A549 (cell line): Measurements from ENCODE around the gene HOXA7.

Source experiments
- BHLHE40 ChIP-seq: IDR thresholded peaks from 2 replicates; pipeline ENCODE4 v1.6.1; 2012; ENCODE audit warnings: low read depth, low read length, inconsistent platforms
- CEBPB ChIP-seq, 2 experiments: fragments of >200 bp in 1 of 2; sonication (Bioruptor Twin) in 1 of 2; formaldehyde crosslinking in 1 of 2; IDR thresholded peaks; 2 replicates each; pipeline ENCODE4 v1.6.1; 2012 to 2016
- EP300 ChIP-seq, 2 experiments: fragments of >200 bp; sonication (Bioruptor Twin); formaldehyde crosslinking; IDR thresholded peaks; 2 replicates in 1 of 2; 3 replicates in 1 of 2; pipeline ENCODE4 v1.6.1; 2016 to 2017
- FOSL2 ChIP-seq, 2 experiments: fragments of 450-650 bp in 1 of 2; fragments of >200 bp in 1 of 2; sonication (Bioruptor Twin) in 1 of 2; formaldehyde crosslinking; IDR thresholded peaks; 2 replicates each; pipeline versions ENCODE4 v1.5.0 to v1.6.1; 2016 to 2020; ENCODE audit warnings: mild to moderate bottlenecking in 1 of 2, moderate library complexity in 1 of 2
- KDM1A ChIP-seq: fragments of 200-600 bp; sonication (generic); IDR thresholded peaks from 2 replicates; pipeline ENCODE4 v1.6.1; 2016; ENCODE audit warnings: low read depth, mild to moderate bottlenecking
- NPAS2 ChIP-seq: fragments of 250-450 bp; sonication (Bioruptor Pico); IDR thresholded peaks from 2 replicates; pipeline ENCODE4 v1.8.0; 2022; ENCODE audit warnings: mild to moderate bottlenecking, moderate library complexity, borderline replicate concordance
- POLR2A ChIP-seq: IDR thresholded peaks from 2 replicates; pipeline ENCODE4 v1.6.1; 2012; ENCODE audit warnings: mild to moderate bottlenecking, low read length
- POLR2AphosphoS2 ChIP-seq: conservative IDR thresholded peaks from 2 replicates; pipeline ENCODE4 v1.6.1; 2012; ENCODE audit warnings: low read length, improper control_type of control experiment, inconsistent platforms
- RCOR1 ChIP-seq: fragments of 150-350 bp; IDR thresholded peaks from 2 replicates; pipeline ENCODE4 v1.6.1; 2014; ENCODE audit warnings: antibody characterized with exemption, low read length, low read depth
- TP53 ChIP-seq: fragments of 250-450 bp; sonication (Bioruptor Pico); IDR thresholded peaks from 2 replicates; pipeline ENCODE4 v1.5.0; 2021; ENCODE audit warnings: mild to moderate bottlenecking, moderate library complexity
- TF ChIP-seq, protein P1 (sequence below): fragments of >200 bp; sonication (Bioruptor Twin); formaldehyde crosslinking; IDR thresholded peaks from 3 replicates; pipeline ENCODE4 v1.5.1; 2016
- TF ChIP-seq, protein P2 (sequence below): IDR thresholded peaks from 2 replicates; pipeline ENCODE4 v1.6.1; 2012
- TF ChIP-seq, protein P3 (sequence below): fragments of 200-600 bp; sonication (generic); IDR thresholded peaks from 2 replicates; pipeline ENCODE4 v1.6.1; 2016; ENCODE audit warnings: antibody characterized with exemption, mild to moderate bottlenecking, moderate library complexity
- TF ChIP-seq, protein P4 (sequence below): fragments of 250-450 bp; sonication (Bioruptor Pico); IDR thresholded peaks from 2 replicates; pipeline ENCODE4 v1.5.0; 2021; ENCODE audit warnings: mild to moderate bottlenecking, moderate library complexity, borderline replicate concordance

DNA sequence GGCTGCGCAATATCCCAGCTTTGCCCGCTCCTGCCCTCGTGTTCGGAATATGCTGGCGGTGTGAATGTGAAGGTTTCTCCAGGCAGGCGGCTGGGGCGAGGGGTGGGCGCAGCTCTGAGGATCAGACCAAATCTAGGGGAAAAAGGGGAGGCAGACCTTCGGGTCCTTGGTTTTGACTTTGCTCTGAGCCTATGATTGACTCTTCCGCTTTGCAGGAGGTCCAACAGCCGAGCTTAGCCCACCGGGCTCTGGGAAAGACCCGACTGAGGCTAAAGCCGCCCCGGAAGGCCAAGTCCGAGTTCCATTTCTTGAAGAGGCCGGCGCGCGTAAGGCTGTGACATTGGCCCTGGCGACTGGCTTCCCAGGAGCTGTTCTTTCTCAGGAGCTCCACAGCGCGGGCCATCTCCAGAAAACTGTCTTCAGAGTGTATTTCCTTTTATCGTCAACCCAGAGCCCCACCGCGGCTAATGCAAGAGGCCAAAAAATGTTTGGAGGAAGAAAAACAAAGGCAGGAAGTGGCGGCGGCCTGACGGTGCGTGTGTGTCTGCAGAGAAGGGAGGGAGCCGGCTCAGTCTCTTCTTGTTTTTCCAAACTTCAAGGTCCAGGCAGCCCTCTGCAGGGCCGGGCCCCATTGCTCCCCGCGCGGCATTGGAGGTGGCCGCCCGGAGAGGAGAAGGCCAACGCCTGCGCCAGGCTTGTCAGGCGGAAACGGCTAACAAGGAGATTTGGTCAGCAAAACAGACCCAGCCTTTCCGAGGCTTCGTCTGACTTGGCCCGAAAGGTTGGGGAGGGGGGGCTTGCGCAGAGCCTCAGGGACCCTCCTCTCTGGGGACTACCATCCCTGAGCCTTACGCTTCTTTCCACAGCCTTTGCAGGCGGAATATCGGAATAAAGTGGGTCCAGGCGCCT, 32.2 kb upstream of the HOXA7 start:
- TF ChIP-seq BHLHE40 (no peak), NPAS2 (no peak), POLR2A (no peak), CEBPB (IDR thresholded peaks at IDR 0.05) (no peak), EP300 (IDR thresholded peaks at IDR 0.05) (no peak), TP53 (CRISPR knock-in tag) (no peak), KDM1A (no peak), FOSL2 (IDR thresholded peaks at IDR 0.05) (no peak), FOSL2 (CRISPR knock-in tag; IDR thresholded peaks at IDR 0.05) (no peak), POLR2AphosphoS2 (no peak), RCOR1 (no peak)
- TF ChIP-seq, protein P1, sequence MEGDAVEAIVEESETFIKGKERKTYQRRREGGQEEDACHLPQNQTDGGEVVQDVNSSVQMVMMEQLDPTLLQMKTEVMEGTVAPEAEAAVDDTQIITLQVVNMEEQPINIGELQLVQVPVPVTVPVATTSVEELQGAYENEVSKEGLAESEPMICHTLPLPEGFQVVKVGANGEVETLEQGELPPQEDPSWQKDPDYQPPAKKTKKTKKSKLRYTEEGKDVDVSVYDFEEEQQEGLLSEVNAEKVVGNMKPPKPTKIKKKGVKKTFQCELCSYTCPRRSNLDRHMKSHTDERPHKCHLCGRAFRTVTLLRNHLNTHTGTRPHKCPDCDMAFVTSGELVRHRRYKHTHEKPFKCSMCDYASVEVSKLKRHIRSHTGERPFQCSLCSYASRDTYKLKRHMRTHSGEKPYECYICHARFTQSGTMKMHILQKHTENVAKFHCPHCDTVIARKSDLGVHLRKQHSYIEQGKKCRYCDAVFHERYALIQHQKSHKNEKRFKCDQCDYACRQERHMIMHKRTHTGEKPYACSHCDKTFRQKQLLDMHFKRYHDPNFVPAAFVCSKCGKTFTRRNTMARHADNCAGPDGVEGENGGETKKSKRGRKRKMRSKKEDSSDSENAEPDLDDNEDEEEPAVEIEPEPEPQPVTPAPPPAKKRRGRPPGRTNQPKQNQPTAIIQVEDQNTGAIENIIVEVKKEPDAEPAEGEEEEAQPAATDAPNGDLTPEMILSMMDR: no peak
- TF ChIP-seq, protein P2, sequence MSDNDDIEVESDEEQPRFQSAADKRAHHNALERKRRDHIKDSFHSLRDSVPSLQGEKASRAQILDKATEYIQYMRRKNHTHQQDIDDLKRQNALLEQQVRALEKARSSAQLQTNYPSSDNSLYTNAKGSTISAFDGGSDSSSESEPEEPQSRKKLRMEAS: no peak
- TF ChIP-seq, protein P3, sequence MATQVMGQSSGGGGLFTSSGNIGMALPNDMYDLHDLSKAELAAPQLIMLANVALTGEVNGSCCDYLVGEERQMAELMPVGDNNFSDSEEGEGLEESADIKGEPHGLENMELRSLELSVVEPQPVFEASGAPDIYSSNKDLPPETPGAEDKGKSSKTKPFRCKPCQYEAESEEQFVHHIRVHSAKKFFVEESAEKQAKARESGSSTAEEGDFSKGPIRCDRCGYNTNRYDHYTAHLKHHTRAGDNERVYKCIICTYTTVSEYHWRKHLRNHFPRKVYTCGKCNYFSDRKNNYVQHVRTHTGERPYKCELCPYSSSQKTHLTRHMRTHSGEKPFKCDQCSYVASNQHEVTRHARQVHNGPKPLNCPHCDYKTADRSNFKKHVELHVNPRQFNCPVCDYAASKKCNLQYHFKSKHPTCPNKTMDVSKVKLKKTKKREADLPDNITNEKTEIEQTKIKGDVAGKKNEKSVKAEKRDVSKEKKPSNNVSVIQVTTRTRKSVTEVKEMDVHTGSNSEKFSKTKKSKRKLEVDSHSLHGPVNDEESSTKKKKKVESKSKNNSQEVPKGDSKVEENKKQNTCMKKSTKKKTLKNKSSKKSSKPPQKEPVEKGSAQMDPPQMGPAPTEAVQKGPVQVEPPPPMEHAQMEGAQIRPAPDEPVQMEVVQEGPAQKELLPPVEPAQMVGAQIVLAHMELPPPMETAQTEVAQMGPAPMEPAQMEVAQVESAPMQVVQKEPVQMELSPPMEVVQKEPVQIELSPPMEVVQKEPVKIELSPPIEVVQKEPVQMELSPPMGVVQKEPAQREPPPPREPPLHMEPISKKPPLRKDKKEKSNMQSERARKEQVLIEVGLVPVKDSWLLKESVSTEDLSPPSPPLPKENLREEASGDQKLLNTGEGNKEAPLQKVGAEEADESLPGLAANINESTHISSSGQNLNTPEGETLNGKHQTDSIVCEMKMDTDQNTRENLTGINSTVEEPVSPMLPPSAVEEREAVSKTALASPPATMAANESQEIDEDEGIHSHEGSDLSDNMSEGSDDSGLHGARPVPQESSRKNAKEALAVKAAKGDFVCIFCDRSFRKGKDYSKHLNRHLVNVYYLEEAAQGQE: no peak
- TF ChIP-seq, protein P4, sequence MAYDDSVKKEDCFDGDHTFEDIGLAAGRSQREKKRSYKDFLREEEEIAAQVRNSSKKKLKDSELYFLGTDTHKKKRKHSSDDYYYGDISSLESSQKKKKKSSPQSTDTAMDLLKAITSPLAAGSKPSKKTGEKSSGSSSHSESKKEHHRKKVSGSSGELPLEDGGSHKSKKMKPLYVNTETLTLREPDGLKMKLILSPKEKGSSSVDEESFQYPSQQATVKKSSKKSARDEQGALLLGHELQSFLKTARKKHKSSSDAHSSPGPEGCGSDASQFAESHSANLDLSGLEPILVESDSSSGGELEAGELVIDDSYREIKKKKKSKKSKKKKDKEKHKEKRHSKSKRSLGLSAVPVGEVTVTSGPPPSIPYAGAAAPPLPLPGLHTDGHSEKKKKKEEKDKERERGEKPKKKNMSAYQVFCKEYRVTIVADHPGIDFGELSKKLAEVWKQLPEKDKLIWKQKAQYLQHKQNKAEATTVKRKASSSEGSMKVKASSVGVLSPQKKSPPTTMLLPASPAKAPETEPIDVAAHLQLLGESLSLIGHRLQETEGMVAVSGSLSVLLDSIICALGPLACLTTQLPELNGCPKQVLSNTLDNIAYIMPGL (CRISPR knock-in tag): no peak
